ENCODE data around the gene GRK5.
A peak's percentile ranks its signal among the peaks of the same experiment; 100 is the strongest.

Gene GRK5

GRCh38 chr10:119439922-119440321 is 232.6 kb downstream of the GRK5 start:
- TF ChIP-seq, protein P1, sequence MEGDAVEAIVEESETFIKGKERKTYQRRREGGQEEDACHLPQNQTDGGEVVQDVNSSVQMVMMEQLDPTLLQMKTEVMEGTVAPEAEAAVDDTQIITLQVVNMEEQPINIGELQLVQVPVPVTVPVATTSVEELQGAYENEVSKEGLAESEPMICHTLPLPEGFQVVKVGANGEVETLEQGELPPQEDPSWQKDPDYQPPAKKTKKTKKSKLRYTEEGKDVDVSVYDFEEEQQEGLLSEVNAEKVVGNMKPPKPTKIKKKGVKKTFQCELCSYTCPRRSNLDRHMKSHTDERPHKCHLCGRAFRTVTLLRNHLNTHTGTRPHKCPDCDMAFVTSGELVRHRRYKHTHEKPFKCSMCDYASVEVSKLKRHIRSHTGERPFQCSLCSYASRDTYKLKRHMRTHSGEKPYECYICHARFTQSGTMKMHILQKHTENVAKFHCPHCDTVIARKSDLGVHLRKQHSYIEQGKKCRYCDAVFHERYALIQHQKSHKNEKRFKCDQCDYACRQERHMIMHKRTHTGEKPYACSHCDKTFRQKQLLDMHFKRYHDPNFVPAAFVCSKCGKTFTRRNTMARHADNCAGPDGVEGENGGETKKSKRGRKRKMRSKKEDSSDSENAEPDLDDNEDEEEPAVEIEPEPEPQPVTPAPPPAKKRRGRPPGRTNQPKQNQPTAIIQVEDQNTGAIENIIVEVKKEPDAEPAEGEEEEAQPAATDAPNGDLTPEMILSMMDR (IDR thresholded peaks at IDR 0.05; ENCODE audit: low read depth, low read length, missing control alignments), result no peak
- no peak overlapping the region for H3K4me3 ChIP-seq (replicated peaks; ENCODE audit: low read depth, low read length)
- no peak for DNase-seq (ENCODE audit: extremely low read depth, low read depth)

- TF ChIP-seq, protein P1 (IDR thresholded peaks at IDR 0.05; ENCODE audit: low read depth, low read length, missing control alignments), result no peak
- DNase-seq (ENCODE audit: extremely low read depth, low read depth), result peak; percentile 27
- H3K4me3 ChIP-seq (replicated peaks; ENCODE audit: low read depth, low read length), result no peak overlapping the region
These were observed 233.9 kb downstream of the GRK5 start for GRCh38 chr10:119441151-119441821.

- no peak for DNase-seq (ENCODE audit: extremely low read depth, low read depth)
- no peak overlapping the region for H3K4me3 ChIP-seq (replicated peaks; ENCODE audit: low read depth, low read length)
- TF ChIP-seq, protein P1 (IDR thresholded peaks at IDR 0.05; ENCODE audit: low read depth, low read length, missing control alignments), result no peak
These were observed 234.8 kb downstream of the GRK5 start for GRCh38 chr10:119441921-119442757.

DNA sequence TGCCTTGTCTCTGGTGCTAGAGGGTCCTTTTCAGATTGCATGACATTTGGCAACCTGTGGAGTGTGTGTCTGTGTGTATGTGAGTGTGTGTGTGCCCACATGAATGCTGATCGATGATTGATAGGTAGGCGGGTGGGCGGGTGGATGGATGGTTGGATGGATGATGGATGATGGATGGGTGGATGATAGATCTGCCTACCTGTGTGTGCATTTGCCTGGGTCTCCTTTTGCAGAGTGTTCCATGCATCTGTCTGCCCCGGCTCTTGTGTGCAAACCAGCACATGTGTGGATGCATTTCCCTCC is 235.3 kb downstream of the GRK5 start:
- no peak for DNase-seq (ENCODE audit: extremely low read depth, low read depth)
- no peak overlapping the region for H3K4me3 ChIP-seq (replicated peaks; ENCODE audit: low read depth, low read length)
- TF ChIP-seq, protein P1 (IDR thresholded peaks at IDR 0.05; ENCODE audit: low read depth, low read length, missing control alignments), result no peak

DNA sequence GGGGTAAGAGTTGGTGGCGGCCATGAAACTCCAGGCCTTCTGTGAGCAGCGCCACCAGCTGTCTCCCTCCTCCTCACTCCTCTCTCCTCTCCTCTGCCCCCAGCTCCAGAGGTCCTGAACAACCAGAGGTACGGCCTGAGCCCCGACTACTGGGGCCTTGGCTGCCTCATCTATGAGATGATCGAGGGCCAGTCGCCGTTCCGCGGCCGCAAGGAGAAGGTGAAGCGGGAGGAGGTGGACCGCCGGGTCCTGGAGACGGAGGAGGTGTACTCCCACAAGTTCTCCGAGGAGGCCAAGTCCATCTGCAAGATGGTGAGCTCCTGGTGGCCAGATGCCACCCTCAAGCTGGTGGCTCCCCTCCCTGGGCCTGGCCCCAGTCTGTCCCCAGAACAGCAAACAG is 236.1 kb downstream of the GRK5 start:
- no peak overlapping the region for H3K4me3 ChIP-seq (replicated peaks; ENCODE audit: low read depth, low read length)
- TF ChIP-seq, protein P1 (IDR thresholded peaks at IDR 0.05; ENCODE audit: low read depth, low read length, missing control alignments), result no peak
- no peak for DNase-seq (ENCODE audit: extremely low read depth, low read depth)

DNA sequence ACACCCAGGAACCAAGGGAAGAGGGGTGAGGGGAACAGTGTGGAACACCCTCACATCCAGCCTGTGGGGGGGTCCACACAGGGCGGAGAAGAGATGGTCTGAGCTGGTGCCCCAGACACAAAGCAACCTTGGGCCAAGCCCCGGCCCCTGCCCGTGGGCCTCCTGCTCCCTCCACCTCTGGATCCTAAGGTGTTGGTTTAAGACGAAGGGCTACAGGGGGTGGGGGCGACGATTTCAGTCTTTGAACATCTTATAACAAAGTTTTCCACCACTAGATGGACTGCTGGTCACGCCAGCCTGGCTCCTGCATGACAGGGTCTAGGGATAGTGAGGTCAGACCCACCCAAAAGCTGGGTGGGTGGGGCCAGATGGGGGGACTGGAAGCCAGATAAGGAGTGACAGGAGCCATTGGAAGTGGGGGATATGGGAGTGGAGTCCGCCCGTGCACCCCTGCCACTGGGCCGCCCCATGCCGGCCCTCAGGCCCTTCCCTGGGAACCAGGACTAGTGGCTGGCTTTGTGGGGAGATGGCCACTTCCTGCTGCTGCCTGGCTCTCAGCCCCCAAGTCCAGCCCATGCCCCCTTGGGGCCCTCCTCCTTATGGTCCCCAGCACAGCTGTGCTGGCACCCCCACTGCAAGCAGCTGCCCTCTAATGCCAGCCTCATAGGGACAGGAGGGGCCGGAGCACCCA is 236.7 kb downstream of the GRK5 start:
- TF ChIP-seq, protein P1 (IDR thresholded peaks at IDR 0.05; ENCODE audit: low read depth, low read length, missing control alignments), result no peak

More for the DNA sequence above, 236.7 kb downstream of the GRK5 start:
- no peak for DNase-seq (ENCODE audit: extremely low read depth, low read depth)
- H3K4me3 ChIP-seq (replicated peaks; ENCODE audit: low read depth, low read length), result no peak overlapping the region
